T1000 (cell line): ENCODE measurements around the gene NXPE2.

Experiments used
- DNase-seq: peaks from one replicate; lab custom pipeline; 2025; ENCODE audit warnings: mixed read lengths; lab: John Stamatoyannopoulos, UW

Gene NXPE2

GRCh38 chr11:114745150-114745671 lies 66.9 kb downstream of the NXPE2 start:
- DNase-seq: no peak

DNA sequence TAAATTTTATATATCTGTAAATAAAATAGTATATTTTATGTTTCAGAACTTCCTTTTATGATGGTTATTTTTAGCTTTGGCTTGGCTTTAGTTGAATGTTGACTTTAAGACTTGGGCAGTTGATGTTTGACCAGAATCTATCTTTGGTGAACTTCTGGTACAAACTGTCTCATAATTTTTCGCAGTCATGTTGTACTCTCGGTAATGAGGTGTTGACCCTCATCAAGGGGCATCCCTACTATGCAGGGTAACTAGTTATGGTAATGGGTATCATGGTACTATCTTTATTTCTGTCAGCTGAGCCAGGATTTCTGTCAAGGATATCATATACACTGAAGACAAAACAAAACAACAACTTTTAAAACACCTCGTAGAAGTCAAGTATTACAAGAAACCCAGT lies 67.7 kb downstream of the NXPE2 start:
- DNase-seq: no peak
